GM21360 (cell line): Measurements from ENCODE around the gene ATP6V1A.
"Not testable (repeated sequence)": the region's sequence is repeated elsewhere in the genome, so short reads cannot be mapped to it uniquely, and the experiment has no call there.

Source experiments
- ATAC-seq: cut with Tn5 transposase; IDR thresholded peaks from one replicate; pipeline ENCODE4 v1.9.1; 2021; ENCODE audit warnings: mild to moderate bottlenecking, moderate library complexity; ENCODE audit not compliant: unreplicated experiment

Gene ATP6V1A

DNA sequence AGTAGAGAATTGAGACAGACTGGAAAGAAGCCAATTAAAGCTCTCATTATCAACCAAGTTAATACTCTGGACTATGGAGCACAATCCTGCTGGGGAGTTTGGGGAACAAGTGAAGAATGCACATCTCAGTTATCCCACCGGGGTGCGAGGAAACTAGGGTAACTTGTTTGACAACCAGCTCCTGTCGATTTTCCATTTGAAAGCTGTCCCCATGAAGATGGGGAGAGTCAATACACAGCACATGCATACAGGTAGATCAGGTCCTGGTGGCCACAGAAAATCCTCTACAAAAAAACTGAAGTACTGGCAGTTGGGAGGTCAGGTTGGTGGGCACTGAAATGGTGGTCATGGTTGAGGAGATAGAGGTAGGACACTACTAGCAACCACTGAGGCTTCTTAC, 66.0 kb downstream of the ATP6V1A start:
- ATAC-seq, result no peak

DNA sequence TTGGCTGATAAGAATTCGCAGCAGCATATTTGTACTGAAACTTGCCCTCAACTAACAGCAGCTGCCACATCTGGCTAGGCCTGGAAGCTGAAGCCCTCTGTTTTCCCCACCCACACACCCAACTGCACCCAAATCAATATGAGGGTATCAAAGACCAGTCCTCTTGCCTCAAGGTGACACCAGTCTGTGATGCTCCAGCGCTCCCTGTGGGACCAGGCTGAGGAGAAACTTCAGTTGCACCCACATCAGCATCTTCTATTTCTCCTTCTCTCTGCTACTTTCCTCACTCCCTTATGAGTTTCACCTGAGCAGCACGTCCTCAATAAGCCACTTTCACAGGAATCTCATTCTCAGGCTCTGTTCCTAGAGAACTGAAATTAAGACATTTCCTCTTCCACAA, 73.0 kb downstream of the ATP6V1A start:
- no peak for ATAC-seq

DNA sequence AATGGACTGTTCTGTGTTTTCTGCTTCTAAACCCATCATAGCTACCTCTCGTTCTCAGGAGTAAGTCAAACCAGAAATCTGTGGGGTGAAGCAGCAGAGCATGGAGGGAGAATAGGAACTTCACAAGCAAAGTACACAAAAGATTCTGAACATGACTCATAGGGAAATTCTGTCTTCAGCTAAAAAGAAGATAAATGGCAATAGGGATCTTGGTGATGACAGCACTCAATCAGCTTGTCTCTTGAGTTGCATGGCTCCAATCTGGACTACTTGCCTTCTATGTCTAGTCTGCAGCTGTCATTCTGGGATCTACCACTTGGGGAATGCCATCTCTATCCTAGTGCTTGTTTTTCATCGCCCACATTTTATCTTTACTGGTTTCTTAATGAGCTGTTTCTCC, 78.3 kb downstream of the ATP6V1A start:
- peak; percentile 87 for ATAC-seq

DNA sequence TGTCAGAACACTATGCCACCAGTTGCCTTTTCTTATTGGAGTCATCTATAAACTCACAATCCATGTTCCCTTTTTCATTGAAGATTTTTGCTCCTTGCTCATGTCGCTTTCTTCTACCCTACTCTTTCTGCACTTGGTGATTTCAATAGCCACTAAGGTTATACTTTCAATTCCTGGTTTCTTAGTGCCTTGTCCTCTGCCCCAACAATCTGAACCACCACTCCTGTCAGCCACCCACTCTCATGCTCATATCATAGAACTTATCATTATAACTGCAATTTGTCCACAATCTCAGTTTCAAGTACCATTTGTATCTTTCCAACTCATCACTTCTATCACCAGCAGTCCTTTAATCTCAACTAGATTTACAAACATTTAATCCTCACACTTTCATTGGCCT, 81.8 kb downstream of the ATP6V1A start:
- peak; percentile 36 for ATAC-seq

DNA sequence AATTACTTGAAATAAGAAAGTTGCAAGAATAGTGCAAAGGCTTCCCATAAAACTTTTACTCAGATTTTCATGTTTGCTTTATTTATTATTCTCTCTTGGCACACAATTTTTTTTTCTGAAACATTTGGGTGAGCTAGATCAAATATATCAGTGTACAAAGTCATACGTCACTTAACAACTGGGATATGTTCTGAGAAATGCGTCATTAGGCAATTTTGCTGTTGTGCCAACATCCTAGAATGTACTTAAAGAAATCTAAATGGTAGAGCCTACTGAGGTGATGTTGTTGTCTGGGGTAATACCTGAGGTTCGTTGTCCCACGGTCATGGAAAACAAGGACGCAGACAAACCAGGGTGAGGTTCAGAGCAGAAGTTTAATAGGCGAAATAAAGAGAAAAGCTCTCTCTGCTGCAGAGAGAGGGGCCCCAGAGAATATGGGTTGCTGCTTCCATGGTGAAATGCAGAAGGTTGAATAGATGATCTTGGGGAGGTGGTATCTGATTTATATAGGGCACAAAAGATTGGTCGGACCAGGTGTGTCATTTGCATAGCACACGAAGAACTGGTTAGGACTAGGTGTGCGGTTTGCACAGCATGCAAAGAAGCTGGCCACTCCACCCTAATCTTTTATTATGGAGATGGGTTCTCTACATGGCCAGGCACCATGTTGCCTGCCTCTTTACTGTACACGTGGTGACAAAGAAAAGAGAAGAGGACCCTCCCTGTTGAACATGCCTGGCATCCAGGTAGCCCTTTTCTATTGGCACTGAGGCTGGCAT, 82.9 kb downstream of the ATP6V1A start:
- ATAC-seq, result no peak

DNA sequence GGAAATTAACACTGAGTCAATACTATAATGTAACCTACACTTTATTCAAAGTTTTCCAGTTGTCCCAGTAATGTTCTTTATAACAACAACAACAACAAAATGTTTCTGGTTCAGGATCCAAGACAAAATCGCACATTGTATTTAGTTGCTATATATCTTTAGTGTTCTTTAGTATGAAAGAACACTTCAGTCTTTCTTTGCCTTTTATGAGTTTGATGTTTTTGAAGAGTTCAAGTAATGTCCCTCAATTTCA, 84.2 kb downstream of the ATP6V1A start:
- no peak for ATAC-seq

DNA sequence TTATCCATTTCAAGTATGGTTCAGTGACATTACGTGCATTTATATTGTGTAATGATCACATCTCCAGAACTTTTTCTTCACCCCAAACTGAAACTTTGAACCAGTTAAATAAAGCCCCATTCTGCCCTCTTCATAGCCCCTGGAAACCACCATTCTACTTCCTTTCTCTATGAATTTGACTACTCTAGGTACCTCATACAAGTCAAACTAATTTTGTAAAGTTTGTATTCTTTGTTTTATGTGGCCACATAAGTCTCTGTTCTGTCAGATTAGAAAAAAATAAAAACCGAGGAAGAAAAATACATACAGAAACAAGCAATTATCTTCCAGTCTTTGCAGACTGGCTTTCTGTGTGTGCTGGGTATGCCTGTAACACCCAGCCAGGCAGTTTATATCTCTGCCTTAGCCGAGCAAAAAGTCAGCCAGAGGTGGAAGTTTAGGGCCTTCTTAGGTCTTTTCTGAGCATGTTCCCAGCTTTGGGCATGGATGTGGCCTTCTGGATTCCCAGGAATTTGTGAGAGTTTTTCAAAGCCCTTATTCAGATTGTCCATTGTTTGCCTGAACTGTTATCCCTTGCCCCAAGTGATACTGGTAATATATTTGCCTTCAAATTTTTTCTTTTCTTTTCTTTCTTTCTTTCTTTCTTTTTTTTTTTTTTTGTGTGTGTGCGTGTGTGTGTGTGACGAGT, 85.8 kb downstream of the ATP6V1A start:
- ATAC-seq, result no peak

DNA sequence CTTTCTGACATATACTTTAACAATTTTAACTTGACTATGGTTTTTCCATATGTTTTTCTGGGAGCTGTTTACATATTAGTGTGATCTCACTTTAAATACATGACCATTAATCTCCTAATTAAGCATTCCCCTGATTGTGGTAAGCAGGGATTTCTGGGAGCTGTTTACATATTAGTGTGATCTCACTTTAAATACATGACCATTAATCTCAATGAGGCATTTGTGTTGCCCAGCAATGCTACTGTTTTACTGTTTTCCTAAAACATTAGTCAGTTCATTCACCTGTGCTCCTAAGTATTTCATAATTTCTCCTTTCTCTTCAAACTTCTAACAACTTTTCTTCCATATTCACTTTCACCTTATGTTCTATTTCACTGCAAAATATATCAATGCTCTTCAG, 88.1 kb downstream of the ATP6V1A start:
- ATAC-seq, result no peak

DNA sequence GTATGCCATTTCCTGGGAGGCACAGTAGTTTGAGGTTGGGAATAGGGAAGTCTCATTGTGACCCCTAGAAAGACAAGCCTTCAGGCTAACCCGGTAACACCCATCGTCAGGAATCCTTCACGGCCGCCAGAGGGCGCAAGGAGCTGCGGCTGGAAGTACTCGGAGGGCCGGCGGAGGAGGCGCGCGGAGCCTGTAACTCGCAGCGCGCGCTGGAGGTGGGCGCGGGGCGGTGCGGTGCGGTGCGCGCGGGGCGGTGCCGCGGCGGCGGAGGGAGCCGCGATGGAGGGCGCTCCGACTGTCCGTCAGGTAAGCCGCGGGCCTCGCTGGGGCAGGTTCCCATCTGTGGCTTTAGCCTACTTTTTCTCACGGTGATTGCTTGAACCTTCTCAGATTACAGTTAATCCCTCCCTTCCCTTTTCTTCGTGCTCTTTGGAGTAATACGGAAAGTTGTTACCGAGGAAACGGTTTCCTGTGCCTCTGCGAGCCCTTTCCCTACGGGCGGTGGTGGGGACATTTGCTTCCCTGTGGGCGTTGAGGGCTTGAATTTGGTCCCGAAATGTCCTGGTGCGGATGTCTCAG, 91.9 kb downstream of the ATP6V1A start, which contains the start of gene GRAMD1C:
TSS of gene GRAMD1C (plus strand) at position 158 of the 579 bp plus-strand sequence. CDS start at position 280, 122 bp downstream.
- ATAC-seq, result peak; percentile 98

DNA sequence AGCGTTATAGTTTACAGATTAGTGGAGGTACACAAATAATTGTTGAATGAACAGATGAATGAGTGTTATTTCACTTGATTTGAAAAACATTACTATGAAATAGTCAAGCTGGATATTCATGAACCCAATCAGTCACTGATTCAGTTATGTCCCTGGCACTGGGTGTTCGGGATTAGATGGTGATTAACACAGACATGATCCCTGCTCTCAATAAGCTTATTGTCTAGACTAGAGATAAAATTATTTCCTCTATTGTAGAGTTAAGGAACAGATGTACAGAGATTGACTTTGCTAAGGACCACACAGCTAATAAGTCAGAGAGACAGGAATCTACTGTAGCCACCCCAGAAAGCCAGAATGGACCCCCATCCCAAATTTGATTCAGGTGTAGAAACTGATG, 92.7 kb downstream of the ATP6V1A start:
- ATAC-seq, result no peak

DNA sequence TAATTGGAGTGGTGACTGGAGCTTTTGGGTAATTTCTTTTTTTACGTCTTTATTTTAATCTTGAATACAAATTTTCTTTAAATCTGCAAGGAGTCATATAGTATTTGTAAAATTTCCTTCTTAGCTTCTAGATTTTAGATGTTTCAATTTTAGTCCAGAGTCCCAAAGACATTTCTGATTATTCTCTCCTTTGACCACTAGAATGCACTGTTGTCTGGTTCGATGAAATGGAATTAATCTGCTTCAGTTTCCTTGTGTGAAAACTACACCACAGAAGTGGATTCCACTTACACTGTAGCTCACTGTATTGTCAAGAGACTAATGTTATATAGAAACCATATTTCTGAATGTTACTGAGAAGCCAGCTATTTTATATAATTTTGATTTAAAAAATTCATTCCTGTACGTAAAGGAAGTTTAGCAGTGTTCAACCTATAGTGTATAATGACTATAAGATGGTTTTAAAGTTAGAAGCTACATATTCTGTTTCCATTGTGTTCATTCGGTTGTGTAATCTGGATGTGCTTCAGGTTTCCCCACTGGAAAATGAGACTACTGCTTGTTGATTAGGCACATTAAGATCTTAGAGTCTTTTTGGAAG, 97.9 kb downstream of the ATP6V1A start:
- no peak for ATAC-seq

DNA sequence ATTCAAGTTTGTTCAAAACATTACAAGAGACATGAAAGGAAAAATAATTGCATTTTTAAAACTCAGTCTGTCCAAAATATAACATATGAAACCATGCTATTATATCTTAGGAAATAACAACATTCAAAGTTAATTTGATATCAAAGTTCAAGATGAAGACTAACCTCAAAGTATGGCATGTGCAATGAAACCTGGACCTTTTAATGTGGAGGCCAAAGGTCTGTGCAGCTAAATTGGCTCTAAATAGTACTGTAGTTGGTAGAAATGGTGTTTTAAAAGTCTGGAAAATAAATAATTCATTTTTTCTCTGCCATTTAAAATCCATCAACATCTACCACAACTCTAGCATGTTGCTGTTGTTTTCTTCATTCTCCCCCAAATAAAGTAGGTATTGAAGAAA, 100.4 kb downstream of the ATP6V1A start:
- no peak for ATAC-seq

DNA sequence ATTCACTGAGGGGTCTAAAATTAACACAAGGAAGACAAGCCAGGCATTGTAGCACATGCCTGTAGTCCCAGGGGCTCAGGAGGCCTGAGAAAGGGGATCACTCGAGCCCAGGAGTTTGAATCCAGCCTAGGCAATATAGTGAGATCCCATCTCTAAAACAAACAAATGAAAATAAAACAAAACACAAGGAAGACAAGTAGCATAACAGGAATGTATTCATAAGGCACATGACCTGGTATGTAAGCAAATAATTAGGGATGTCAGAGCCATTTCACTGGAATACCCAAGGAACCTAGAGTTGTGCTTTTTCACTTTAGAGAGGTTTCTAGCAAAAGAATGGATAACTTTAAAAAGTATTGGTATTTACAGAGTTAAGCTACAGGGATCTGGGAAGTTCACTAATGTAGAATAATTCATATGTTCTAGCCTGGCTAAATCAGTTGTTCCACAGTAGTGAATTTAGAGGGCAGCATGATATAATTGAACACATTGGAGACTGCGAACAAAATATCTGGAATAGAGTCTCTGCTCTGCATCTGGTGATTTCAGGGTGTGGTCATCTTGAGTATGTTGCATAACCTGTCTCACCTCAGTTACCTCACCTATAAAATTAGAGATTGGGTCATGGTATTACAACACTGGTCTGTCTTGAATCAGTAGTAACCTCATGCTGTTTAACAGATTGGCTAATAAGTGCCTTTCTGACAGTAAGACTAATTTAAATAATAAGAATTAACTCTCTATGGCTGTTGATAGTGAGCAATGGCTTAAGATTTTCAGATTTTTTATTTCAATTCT, 101.0 kb downstream of the ATP6V1A start:
- ATAC-seq, result no peak

DNA sequence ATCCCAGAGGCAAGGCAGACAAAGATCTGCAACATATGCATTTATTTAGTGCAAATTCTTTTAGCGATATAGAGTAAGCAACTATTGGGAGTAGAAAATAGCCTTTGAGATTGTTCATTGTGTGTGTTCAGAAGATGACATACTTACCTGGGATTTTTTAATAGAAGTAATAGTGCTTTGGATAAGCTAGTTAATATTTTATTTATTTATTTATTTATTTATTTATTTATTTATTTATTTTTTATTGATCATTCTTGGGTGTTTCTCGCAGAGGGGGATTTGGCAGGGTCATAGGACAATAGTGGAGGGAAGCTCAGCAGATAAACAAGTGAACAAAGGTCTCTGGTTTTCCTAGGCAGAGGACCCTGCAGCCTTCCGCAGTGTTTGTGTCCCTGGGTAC, 102.2 kb downstream of the ATP6V1A start:
- not testable (repeated sequence) for ATAC-seq

DNA sequence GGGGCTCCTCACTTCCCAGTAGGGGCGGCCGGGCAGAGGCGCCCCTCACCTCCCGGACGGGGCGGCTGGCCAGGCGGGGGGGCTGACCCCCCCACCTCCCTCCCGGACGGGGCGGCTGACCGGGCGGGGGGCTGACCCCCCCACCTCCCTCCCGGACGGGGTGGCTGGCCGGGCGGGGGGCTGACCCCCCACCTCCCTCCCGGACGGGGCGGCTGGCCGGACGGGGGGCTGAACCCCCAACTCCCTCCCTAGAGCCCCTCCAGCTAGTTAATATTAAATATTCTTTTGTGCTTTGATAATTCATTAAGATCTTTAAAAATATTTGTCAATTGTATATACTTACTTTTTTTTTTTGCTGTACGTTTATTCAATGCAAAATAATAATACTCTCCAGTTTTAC, 103.0 kb downstream of the ATP6V1A start:
- not testable (repeated sequence) for ATAC-seq

DNA sequence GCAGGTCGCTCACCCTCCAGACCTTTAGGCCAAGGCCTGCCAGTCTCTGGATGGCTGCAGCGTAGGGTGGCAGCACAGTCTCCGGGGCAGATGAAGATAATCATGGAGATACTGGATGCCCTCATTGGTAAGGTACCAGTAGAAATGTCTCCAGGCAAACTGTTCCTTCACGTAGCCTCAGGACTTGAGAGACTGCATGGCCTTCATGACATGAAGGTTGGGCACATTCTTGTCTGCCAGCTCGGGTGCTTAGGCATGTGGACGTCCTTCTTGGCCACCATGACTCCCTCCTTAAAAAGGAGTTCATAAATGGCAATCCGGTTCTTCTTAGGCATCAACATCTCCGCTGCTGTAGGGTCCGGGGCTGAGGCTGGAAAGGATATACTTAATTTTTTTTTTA, 103.6 kb downstream of the ATP6V1A start:
- not testable (repeated sequence) for ATAC-seq

DNA sequence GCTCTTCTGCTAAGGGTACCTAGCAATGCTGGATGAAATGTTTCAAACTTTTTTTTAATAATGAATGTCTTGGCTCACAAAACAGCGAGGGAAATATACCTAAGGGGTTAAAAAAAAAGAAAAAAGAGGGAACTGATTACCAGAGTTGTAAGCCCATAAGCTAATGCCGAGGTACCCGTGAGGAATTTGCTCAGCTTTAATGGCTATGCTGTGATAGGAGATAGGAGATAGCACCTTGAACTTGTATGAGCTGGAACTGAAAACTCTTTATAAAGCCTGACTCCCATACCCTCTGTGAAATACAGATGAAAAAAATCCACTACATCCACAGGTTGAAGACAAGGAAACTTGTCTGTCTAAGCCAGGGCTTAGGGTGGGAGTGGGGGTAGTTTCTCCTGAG, 105.7 kb downstream of the ATP6V1A start:
- ATAC-seq, result no peak
